OCI-LY3 (cell line): ENCODE data around the gene EFHC1.

Experiments used
- CTCF ChIP-seq: fragments of 200-600, 300-600 bp; sonication (generic); IDR thresholded peaks from 2 replicates; pipeline ENCODE4 v1.5.1; 2014; ENCODE audit warnings: antibody characterized with exemption, low read length, low read depth
- EZH2phosphoT487 ChIP-seq: fragments of 200-600 bp; shearing (Covaris generic); IDR thresholded peaks from 2 replicates; pipeline ENCODE4 v1.6.1; 2018; ENCODE audit warnings: antibody characterized with exemption, mixed run types, low read depth

GRCh38 chr6:52544602-52545405, 124.7 kb downstream of the EFHC1 start:
- no peak for TF ChIP-seq CTCF
- TF ChIP-seq EZH2phosphoT487, result no peak
